Neural progenitor cell (in vitro differentiated cells): Measurements from ENCODE around the gene CLDN6.

Experiments
- EZH2 ChIP-seq: fragments of 200-600 bp; sonication (generic); IDR thresholded peaks from 2 replicates; pipeline ENCODE4 v1.6.1; 2017; ENCODE audit warnings: antibody characterized with exemption, mild to moderate bottlenecking, moderate library complexity
- EZH2phosphoT487 ChIP-seq: fragments of 200-600 bp; sonication (generic); IDR thresholded peaks from 2 replicates; pipeline ENCODE4 v1.6.1; 2017; ENCODE audit warnings: antibody characterized with exemption
- TF ChIP-seq, protein P1 (sequence below): fragments of 200-600 bp; sonication (generic); IDR thresholded peaks from 2 replicates; pipeline ENCODE4 v1.5.1; 2017; ENCODE audit warnings: antibody characterized with exemption, mild to moderate bottlenecking

DNA sequence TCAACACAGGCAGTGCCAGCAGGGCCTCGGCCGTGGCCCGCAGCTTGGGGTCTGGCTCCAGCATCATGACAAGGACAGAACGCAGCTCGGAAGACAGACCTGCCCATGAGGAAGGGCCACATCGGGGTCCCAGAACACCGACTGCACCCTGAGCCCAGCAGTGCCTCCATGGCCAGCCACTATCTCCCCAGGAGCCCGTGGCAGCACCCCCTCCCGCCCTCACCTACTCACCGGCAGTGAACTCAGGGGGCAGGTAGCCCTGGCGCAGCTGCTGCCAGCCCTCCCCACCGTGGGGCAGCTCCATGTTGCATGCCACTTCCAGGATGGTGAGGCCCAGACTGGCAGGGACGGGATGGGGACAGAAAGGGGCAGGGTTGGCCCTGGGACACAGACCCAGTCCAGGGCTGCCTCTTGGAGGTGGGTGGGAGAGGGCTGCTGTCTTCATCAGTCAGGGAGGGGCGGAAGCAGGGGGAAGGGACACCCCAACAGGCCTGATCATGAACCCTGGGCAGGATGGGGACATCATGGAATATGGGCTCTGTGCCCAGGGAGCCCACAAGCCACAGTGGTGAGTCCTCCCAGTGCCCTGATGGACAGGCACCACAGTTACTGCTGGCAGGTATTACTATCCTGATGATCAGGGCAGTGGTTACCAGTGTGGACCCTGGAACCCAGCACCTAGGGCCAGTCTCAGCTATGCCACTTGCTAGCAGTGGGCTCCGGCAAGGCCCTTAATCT lies 43.5 kb downstream of the CLDN6 start:
- TF ChIP-seq, protein P1, sequence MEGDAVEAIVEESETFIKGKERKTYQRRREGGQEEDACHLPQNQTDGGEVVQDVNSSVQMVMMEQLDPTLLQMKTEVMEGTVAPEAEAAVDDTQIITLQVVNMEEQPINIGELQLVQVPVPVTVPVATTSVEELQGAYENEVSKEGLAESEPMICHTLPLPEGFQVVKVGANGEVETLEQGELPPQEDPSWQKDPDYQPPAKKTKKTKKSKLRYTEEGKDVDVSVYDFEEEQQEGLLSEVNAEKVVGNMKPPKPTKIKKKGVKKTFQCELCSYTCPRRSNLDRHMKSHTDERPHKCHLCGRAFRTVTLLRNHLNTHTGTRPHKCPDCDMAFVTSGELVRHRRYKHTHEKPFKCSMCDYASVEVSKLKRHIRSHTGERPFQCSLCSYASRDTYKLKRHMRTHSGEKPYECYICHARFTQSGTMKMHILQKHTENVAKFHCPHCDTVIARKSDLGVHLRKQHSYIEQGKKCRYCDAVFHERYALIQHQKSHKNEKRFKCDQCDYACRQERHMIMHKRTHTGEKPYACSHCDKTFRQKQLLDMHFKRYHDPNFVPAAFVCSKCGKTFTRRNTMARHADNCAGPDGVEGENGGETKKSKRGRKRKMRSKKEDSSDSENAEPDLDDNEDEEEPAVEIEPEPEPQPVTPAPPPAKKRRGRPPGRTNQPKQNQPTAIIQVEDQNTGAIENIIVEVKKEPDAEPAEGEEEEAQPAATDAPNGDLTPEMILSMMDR = no peak
- TF ChIP-seq EZH2 (no peak), EZH2phosphoT487 (no peak)
